ENCODE results near the gene DDIAS. TPM values are rescaled to one million over a fixed set of nuclear protein-coding genes. Genes with fewer than 3 reads are reported as not detected.
A peak's percentile ranks its signal among the peaks of the same experiment; 100 is the strongest.

Gene DDIAS
- total RNA-seq, 1 donor from 2014 or later = 0.11 TPM

DNA sequence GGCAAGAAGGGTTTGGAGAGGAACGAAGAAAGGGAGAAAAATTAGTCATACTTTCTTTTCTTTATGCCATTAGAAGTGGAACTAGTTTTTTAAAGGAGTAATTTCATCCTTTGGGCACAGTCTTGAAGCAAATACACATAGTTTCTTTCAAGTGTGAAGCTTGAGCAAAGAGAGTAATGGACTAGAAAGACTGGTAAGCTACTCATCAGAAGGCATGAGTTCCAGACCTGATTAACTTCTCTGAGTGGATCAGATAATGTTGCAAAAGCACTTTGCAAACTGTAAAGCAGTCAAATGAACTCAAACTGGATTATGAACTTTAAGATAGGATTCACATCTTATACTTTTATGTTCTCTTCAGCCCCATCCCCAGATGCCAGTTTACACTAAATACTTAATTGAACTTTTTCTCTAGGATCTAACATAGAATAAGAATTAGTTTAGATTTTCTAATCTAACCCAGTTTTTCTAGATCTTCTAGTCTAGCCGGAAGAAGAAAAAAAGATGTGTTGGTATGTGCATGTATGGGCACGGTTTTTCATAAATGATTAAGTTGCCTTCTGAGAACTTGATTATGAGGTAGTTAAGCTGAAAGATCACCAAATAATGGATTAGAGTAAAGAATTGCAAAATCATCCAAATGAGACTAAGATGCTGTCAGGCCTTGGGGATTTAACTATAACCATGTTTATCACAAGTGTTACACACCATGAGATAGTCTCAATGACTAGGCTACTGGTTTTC is 2.5 kb downstream of the DDIAS start:
- H3K4me3 ChIP-seq = no peak overlapping the region
- DNase-seq (ENCODE audit: low spot score in 2 of 2) = no peak
- no peaks in the 10 kb centered on the region for H3K36me3 ChIP-seq
- intact Hi-C loops (cut with DNase I) = no loop called here
- H3K9me3 ChIP-seq = no peaks in the 10 kb centered on the region
- no peaks in the 10 kb centered on the region for H3K27me3 ChIP-seq
- H3K4me1 ChIP-seq = no peaks in the 10 kb centered on the region
- TF ChIP-seq, protein P1, sequence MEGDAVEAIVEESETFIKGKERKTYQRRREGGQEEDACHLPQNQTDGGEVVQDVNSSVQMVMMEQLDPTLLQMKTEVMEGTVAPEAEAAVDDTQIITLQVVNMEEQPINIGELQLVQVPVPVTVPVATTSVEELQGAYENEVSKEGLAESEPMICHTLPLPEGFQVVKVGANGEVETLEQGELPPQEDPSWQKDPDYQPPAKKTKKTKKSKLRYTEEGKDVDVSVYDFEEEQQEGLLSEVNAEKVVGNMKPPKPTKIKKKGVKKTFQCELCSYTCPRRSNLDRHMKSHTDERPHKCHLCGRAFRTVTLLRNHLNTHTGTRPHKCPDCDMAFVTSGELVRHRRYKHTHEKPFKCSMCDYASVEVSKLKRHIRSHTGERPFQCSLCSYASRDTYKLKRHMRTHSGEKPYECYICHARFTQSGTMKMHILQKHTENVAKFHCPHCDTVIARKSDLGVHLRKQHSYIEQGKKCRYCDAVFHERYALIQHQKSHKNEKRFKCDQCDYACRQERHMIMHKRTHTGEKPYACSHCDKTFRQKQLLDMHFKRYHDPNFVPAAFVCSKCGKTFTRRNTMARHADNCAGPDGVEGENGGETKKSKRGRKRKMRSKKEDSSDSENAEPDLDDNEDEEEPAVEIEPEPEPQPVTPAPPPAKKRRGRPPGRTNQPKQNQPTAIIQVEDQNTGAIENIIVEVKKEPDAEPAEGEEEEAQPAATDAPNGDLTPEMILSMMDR (IDR thresholded peaks at IDR 0.05) = no peak
- no peak overlapping the region for H3K27ac ChIP-seq

GRCh38 chr11:82906236-82906635 is 4.7 kb downstream of the DDIAS start:
- no peak overlapping the region for H3K27ac ChIP-seq
- no peak for DNase-seq (ENCODE audit: low spot score in 2 of 2)
- H3K27me3 ChIP-seq = no peaks in the 10 kb centered on the region
- TF ChIP-seq, protein P1 (IDR thresholded peaks at IDR 0.05) = peak; percentile 47 to 62 (median 50)
- no peaks in the 10 kb centered on the region for H3K4me1 ChIP-seq
- H3K36me3 ChIP-seq = no peaks in the 10 kb centered on the region
- no peak overlapping the region for H3K4me3 ChIP-seq
- intact Hi-C loops (cut with DNase I) = loop anchor here (5.0 kb wide), 1 partner anchor 346 kb away; no protein-coding TSS in a partner anchor
- no peaks in the 10 kb centered on the region for H3K9me3 ChIP-seq

DNA sequence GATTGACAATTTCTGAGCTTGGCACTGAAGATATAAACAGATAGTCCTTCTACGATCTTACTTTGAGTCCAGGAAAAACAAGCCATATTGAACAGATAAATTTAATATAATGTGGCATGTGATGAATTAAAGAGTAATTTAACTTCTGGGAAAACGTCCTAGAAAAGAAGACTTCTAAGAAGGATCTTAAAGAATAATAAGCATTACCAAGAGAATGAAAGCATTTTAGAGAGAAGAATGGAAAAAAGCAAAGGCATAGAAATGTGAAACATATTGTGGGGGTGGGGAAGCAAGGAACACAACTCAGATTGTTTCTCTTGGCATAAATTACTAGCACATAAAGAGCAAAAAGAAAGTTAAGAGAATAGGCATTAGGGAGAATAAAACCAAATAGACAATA is 5.4 kb downstream of the DDIAS start:
- no peak overlapping the region for H3K27ac ChIP-seq
- intact Hi-C loops (cut with DNase I) = loop anchor here (5.0 kb wide), 1 partner anchor 345 kb away; no protein-coding TSS in a partner anchor
- H3K4me1 ChIP-seq = no peaks in the 10 kb centered on the region
- DNase-seq (ENCODE audit: low spot score in 2 of 2) = no peak
- H3K36me3 ChIP-seq = no peaks in the 10 kb centered on the region
- TF ChIP-seq, protein P1 (IDR thresholded peaks at IDR 0.05) = no peak
- no peak overlapping the region for H3K4me3 ChIP-seq
- H3K27me3 ChIP-seq = no peaks in the 10 kb centered on the region
- H3K9me3 ChIP-seq = no peaks in the 10 kb centered on the region

GRCh38 chr11:82907371-82907770 is 5.8 kb downstream of the DDIAS start:
- Histone ChIP-seq H3K9me3 (no peaks in the 10 kb centered on the region), H3K4me3 (no peak overlapping the region), H3K4me1 (no peaks in the 10 kb centered on the region), H3K27me3 (no peaks in the 10 kb centered on the region), H3K36me3 (no peaks in the 10 kb centered on the region), H3K27ac (no peak overlapping the region)
- no peak for DNase-seq (ENCODE audit: low spot score in 2 of 2)
- intact Hi-C loops (cut with DNase I) = loop anchor here (5.0 kb wide), 1 partner anchor 345 kb away; no protein-coding TSS in a partner anchor
- TF ChIP-seq, protein P1 (IDR thresholded peaks at IDR 0.05) = no peak

- H3K4me3 ChIP-seq = no peak overlapping the region
- H3K9me3 ChIP-seq = no peaks in the 10 kb centered on the region
- no peaks in the 10 kb centered on the region for H3K4me1 ChIP-seq
- no peaks in the 10 kb centered on the region for H3K36me3 ChIP-seq
- intact Hi-C loops (cut with DNase I) = loop anchor here (5.0 kb wide), 1 partner anchor 344 kb away; no protein-coding TSS in a partner anchor
- H3K27ac ChIP-seq = no peak overlapping the region
- no peaks in the 10 kb centered on the region for H3K27me3 ChIP-seq
- DNase-seq (ENCODE audit: low spot score in 2 of 2) = no peak
- TF ChIP-seq, protein P1 (IDR thresholded peaks at IDR 0.05) = no peak
These were observed 6.8 kb downstream of the DDIAS start for GRCh38 chr11:82908311-82908710.
